ENCODE results near the gene SUSD1. TPM values are rescaled to one million over a fixed set of nuclear protein-coding genes. Genes with fewer than 3 reads are reported as not detected.

Gene SUSD1
- total and polyA plus RNA-seq, 2 experiments from 2014 or later, result 18.5 to 30.5 TPM

DNA sequence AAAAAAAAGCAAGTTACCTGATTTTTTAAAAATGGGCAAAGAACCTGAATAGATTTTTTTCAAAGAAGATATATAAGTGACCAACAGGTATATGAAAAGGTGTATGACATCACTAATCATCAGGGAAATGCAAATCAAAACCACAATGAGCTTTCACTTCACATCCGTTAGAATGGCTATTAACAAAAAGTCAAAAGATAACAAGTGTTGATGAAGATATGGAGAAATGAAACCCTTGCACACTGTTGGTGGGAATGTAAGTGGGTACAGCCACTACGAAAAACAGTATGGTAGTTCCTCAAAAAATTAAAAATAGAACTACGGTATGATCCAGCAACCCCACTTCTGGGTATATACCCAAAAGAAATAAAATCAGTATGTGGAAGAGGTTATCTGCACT lies 143.7 kb downstream of the SUSD1 start:
- peaks cover 12% of the 10 kb centered on the region for H3K4me1 ChIP-seq (ENCODE audit: insufficient read depth)
- 81% methylated on average over 3 of the region's 3 CpGs for WGBS (ENCODE audit: low lambda C conversion rate, missing lambda C conversion rate)

DNA sequence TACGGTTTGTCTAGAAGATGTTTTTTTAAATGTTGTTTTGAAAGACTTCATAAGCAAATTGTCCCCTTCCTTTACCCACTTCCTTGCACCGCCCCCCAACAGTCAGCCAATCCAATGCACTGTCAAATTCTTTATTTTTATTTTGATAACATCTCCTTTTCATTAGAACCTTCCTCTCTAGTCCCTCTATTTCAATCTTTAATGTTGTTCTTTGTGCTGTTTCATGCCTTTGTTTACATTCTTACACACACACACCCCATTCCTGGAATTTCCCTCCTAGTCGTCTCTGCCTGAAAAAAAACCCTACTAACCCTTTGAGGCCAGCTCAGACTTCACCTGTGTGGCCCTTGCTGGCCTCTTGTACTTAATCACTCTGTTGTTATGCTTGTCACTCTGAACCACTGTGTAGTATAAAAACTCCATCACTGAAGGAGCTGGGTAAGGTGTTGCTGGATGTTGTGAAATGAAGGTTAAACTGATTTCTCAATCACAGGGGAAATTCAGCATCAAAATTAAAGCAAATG lies 145.1 kb downstream of the SUSD1 start:
- peak; percentile 67 for DNase-seq (ENCODE audit: low spot score)

More for the DNA sequence above, 143.7 kb downstream of the SUSD1 start:
- TF ChIP-seq EZH2phosphoT487 (IDR thresholded peaks at IDR 0.05; ENCODE audit: low read depth, severe bottlenecking, unreplicated experiment) (no peak), EZH2 (IDR thresholded peaks at IDR 0.05; ENCODE audit: borderline replicate concordance) (no peak)
- TF ChIP-seq, protein P1, sequence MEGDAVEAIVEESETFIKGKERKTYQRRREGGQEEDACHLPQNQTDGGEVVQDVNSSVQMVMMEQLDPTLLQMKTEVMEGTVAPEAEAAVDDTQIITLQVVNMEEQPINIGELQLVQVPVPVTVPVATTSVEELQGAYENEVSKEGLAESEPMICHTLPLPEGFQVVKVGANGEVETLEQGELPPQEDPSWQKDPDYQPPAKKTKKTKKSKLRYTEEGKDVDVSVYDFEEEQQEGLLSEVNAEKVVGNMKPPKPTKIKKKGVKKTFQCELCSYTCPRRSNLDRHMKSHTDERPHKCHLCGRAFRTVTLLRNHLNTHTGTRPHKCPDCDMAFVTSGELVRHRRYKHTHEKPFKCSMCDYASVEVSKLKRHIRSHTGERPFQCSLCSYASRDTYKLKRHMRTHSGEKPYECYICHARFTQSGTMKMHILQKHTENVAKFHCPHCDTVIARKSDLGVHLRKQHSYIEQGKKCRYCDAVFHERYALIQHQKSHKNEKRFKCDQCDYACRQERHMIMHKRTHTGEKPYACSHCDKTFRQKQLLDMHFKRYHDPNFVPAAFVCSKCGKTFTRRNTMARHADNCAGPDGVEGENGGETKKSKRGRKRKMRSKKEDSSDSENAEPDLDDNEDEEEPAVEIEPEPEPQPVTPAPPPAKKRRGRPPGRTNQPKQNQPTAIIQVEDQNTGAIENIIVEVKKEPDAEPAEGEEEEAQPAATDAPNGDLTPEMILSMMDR (IDR thresholded peaks at IDR 0.05; ENCODE audit: poor library complexity), result no peak
- H3K27ac ChIP-seq, result no peak overlapping the region
- no peak for DNase-seq (ENCODE audit: low spot score)
- no peak overlapping the region for H3K4me3 ChIP-seq
- H3K27me3 ChIP-seq, result no peaks in the 10 kb centered on the region
- H3K36me3 ChIP-seq (replicated peaks; ENCODE audit: insufficient read depth, low read depth), result no peaks in the 10 kb centered on the region
- H4K20me1 ChIP-seq (ENCODE audit: insufficient read depth, poor library complexity, severe bottlenecking), result no peaks in the 10 kb centered on the region
- no peaks in the 10 kb centered on the region for H3K9me3 ChIP-seq (ENCODE audit: low read depth)
- H3K9me2 ChIP-seq (replicated peaks; ENCODE audit: insufficient read depth), result no peaks in the 10 kb centered on the region
- no peak overlapping the region for H2AFZ ChIP-seq
- no peak overlapping the region for H3K4me2 ChIP-seq
- no peaks in the 10 kb centered on the region for H3K79me2 ChIP-seq

DNA sequence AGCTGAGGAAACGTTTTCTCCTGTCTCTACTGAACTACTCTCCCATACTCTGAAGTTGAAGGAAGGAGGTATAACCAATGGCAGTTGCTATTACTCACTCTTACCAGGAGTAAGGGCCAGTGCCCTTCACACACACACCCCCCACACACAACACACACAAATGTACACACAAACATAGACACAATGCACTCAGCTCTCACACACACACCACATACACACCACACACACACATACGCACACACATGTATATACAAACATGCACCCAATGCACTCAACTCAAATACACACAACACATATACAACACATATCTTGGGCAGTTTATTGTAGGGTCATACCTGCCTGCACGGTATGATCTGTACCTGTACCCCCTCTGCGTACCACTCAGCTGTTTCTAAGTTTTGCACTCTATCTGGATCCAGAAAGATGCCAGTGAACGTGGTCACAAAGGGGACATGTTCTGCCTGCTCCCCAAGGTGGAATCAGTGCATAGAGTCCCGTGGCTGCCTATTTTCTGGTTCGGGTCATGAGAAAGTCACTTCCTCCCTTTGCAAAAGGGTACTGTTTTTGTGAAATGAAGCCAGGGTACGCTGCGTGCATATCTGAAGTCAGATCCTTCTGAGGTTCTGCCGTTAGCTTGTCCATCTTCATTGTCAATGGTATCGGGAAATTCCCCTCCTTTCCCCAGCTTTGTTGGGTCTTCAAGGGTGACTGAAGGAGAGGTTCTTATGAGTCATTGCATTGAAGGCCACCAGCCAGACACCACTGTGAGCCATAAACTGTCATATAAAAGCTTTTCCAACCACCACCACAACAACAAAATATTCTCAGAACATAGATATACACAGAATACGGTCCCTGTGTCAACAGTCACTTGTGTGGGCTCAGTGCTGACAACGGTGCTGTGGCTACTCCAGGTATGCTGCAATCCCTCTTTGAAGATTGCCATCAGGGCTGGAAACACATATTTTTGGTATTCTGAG lies 146.6 kb downstream of the SUSD1 start:
- H3K4me2 ChIP-seq, result no peak overlapping the region
- DNase-seq (ENCODE audit: low spot score), result no peak
- H3K4me1 ChIP-seq (ENCODE audit: insufficient read depth), result peaks cover 12% of the 10 kb centered on the region
- peak overlapping the region; percentile 85 for H3K27ac ChIP-seq
- 84% methylated on average over 13 of the region's 13 CpGs for WGBS (ENCODE audit: low lambda C conversion rate, missing lambda C conversion rate)
- no peaks in the 10 kb centered on the region for H3K36me3 ChIP-seq (replicated peaks; ENCODE audit: insufficient read depth, low read depth)
- no peaks in the 10 kb centered on the region for H4K20me1 ChIP-seq (ENCODE audit: insufficient read depth, poor library complexity, severe bottlenecking)
- H2AFZ ChIP-seq, result no peak overlapping the region
- no peaks in the 10 kb centered on the region for H3K9me3 ChIP-seq (ENCODE audit: low read depth)
- TF ChIP-seq, protein P1 (IDR thresholded peaks at IDR 0.05; ENCODE audit: poor library complexity), result no peak
- H3K27me3 ChIP-seq, result no peaks in the 10 kb centered on the region
- no peaks in the 10 kb centered on the region for H3K9me2 ChIP-seq (replicated peaks; ENCODE audit: insufficient read depth)
- no peaks in the 10 kb centered on the region for H3K79me2 ChIP-seq
- no peak overlapping the region for H3K4me3 ChIP-seq

More for the DNA sequence above, 145.1 kb downstream of the SUSD1 start:
- H4K20me1 ChIP-seq (ENCODE audit: insufficient read depth, poor library complexity, severe bottlenecking), result no peaks in the 10 kb centered on the region
- no peak overlapping the region for H3K4me3 ChIP-seq
- H3K27ac ChIP-seq, result peak overlapping the region; percentile 85
- no peak overlapping the region for H2AFZ ChIP-seq
- WGBS (ENCODE audit: low lambda C conversion rate, missing lambda C conversion rate), result 51% methylated on average over 3 of the region's 3 CpGs
- no peaks in the 10 kb centered on the region for H3K36me3 ChIP-seq (replicated peaks; ENCODE audit: insufficient read depth, low read depth)
- TF ChIP-seq, protein P1 (IDR thresholded peaks at IDR 0.05; ENCODE audit: poor library complexity), result no peak
- TF ChIP-seq EZH2phosphoT487 (IDR thresholded peaks at IDR 0.05; ENCODE audit: low read depth, severe bottlenecking, unreplicated experiment) (no peak), EZH2 (IDR thresholded peaks at IDR 0.05; ENCODE audit: borderline replicate concordance) (no peak)
- H3K9me3 ChIP-seq (ENCODE audit: low read depth), result no peaks in the 10 kb centered on the region
- H3K27me3 ChIP-seq, result no peaks in the 10 kb centered on the region
- no peaks in the 10 kb centered on the region for H3K79me2 ChIP-seq
- H3K4me1 ChIP-seq (ENCODE audit: insufficient read depth), result peaks cover 12% of the 10 kb centered on the region
- H3K9me2 ChIP-seq (replicated peaks; ENCODE audit: insufficient read depth), result no peaks in the 10 kb centered on the region
- peak overlapping the region; percentile 3 for H3K4me2 ChIP-seq
